ENCODE data around the gene TSHZ2. TPM values are rescaled to one million over a fixed set of nuclear protein-coding genes. Genes with fewer than 3 reads are reported as not detected.

The TSHZ2 gene
- total and polyA plus RNA-seq, 9 of the 15 experiments (the other 6 are each of a cell fraction or from before 2014, with no cell fraction given) = 0.03 to 0.20 (median 0.05) TPM; not detected in 4

DNA sequence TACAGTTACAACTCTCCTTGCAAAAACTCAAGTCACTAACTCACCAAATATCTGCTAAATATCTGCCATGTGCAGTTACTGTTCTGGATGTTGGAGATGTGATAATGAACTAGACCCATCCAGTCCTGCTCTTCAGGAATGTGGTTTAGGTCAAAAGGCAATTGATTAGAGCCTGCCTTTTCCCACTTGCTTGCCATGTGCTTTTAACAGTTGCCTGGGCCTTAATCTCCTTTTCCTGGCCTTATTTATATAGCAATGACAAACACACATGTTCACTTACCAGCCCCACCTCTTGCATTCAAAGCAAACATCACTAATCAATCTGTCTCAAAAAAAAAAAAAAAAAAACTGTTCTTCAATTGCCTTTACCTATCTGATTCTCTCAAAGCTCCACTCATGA lies 422.3 kb downstream of the TSHZ2 start:
- ATAC-seq = no peak
- BruUV-seq (replicated peaks) = no TSS peak
- no peak overlapping the region for H3K4me2 ChIP-seq (ENCODE audit: insufficient read depth, low read length)
- no peak for DNase-seq (ENCODE audit: extremely low read depth in 1 of 4, low spot score in 3 of 4)
- no peaks in the 10 kb centered on the region for H3K36me3 ChIP-seq (ENCODE audit: control insufficient read depth, insufficient read depth, low read length)
- POLR2A ChIA-PET = no interaction called here
- no peaks in the 10 kb centered on the region for H3K79me2 ChIP-seq (ENCODE audit: control insufficient read depth, insufficient read depth, low read length)
- in situ Hi-C loops (cut with MboI) (no loop called here), intact Hi-C loops (cut with micrococcal nuclease) (no loop called here)
- H3K4me1 ChIP-seq (replicated peaks in 1 of 2; ENCODE audit: control insufficient read depth in 2 of 2, insufficient read depth in 2 of 2, low read length in 2 of 2) = no peaks in the 10 kb centered on the region; a peak in 1 of 5 replicates
- FAIRE-seq = no peak
- no peak overlapping the region for H3K27ac ChIP-seq (ENCODE audit: extremely low read depth, low read depth, low read length)
- no peaks in the 10 kb centered on the region for H3K9me1 ChIP-seq (ENCODE audit: control insufficient read depth, insufficient read depth, low read length)
- no peak for TF ChIP-seq NR1H2 (CRISPR knock-in tag; IDR thresholded peaks at IDR 0.05)
- TF ChIP-seq, protein P1, sequence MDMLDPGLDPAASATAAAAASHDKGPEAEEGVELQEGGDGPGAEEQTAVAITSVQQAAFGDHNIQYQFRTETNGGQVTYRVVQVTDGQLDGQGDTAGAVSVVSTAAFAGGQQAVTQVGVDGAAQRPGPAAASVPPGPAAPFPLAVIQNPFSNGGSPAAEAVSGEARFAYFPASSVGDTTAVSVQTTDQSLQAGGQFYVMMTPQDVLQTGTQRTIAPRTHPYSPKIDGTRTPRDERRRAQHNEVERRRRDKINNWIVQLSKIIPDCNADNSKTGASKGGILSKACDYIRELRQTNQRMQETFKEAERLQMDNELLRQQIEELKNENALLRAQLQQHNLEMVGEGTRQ (CRISPR knock-in tag; IDR thresholded peaks at IDR 0.05) = no peak
- TF ChIP-seq ZNF384 (IDR thresholded peaks at IDR 0.05; ENCODE audit: low read depth, low read length) = no peak
- TF ChIP-seq RBM22 (IDR thresholded peaks at IDR 0.05; ENCODE audit: low read depth, low read length, poor library complexity, severe bottlenecking) = no peak
- TF ChIP-seq EHMT2 (IDR thresholded peaks at IDR 0.05) = no peak
- TF ChIP-seq MIER1 (IDR thresholded peaks at IDR 0.05; ENCODE audit: low read depth) = no peak
- TF ChIP-seq U2AF2 (optimal IDR thresholded peaks at IDR 0.05; ENCODE audit: low read depth, low read length) = no peak
- peaks cover 4 to 9% of the 10 kb centered on the region in 2 experiments; a peak in 4 of 5 replicates for H3K27me3 ChIP-seq (ENCODE audit: control insufficient read depth in 2 of 2, insufficient read depth in 2 of 2, low read length in 2 of 2)
- H4K20me1 ChIP-seq (replicated peaks; ENCODE audit: control insufficient read depth, insufficient read depth, low read length) = no peaks in the 10 kb centered on the region
- no peaks in the 10 kb centered on the region for H3K9me3 ChIP-seq (replicated peaks; ENCODE audit: control insufficient read depth, insufficient read depth, low read depth, low read length)
- CTCF ChIA-PET (ENCODE audit: low intra/inter-chr PET ratio) = no interaction called here
- H3K4me3 ChIP-seq = no peak overlapping the region
- H2AFZ ChIP-seq (ENCODE audit: low read depth, low read length) = no peak overlapping the region
- H3K9ac ChIP-seq (ENCODE audit: insufficient read depth in 1 of 2, low read depth in 2 of 2, low read length in 2 of 2) = no peak overlapping the region
